ENCODE data around the gene MYOZ2.

DNA sequence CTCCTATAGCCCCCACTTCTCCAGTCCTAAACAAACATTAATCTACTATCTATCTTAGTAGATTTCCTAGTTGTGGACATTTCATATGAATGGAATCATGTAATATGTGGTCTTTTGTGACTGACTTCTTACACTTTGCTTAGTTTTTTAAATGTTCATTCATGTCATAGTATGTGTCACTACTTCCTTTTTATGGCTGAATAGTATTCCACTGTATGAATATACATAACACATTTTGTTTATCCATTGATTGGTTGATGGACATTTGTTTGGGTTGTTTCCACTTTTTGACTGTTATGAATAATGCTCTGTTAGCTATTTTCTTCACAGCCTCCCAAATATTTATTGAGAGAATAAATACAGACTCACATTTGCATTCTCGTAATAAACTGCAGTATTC lies 96.7 kb downstream of the MYOZ2 start:
- TF ChIP-seq GATA2 (IDR thresholded peaks at IDR 0.05; ENCODE audit: low read depth, low read length) (no peak), GATA3 (IDR thresholded peaks at IDR 0.05; ENCODE audit: low read depth, low read length) (no peak)

All from SH-SY5Y (cell line).